Uterus (tissue), 2 donors: ENCODE results near the gene SPATA16.

Experiments used
- POLR2A ChIP-seq, 2 donors: fragments of 450-650 bp; IDR thresholded peaks; one replicate each; pipeline ENCODE4 v1.6.1; 2016; ENCODE audit warnings: antibody characterized with exemption in 2 of 2, mild to moderate bottlenecking in 1 of 2, moderate library complexity in 1 of 2
- TF ChIP-seq, protein P1 (sequence below), 4 experiments: fragments of 200-600 bp in 2 of 4; fragments of 450-650 bp in 2 of 4; sonication (generic) in 2 of 4; IDR thresholded peaks; one replicate each; pipeline ENCODE4 v1.5.1; 2016 to 2019; ENCODE audit warnings: antibody characterized with exemption in 4 of 4, mild to moderate bottlenecking in 2 of 4, moderate library complexity in 1 of 4

DNA sequence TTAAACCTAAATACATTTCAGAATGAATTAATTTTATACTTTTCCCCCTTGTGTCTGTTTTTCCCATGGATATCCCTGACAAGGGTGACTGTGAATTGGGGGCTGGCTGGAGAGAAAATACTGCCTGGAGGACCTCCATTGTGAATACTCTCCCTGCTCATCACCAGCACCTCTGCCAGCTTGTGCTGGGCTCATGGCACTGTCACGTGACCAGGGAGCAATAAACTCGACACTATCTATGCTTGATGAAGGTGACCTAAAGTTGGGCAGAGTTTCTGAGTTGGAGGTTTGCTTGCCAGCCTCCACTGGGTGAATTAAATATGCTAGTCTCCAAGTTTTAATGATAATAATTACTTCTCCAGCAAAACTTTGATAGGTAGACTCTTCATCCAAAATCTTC is 189.5 kb downstream of the SPATA16 start:
- TF ChIP-seq, protein P1, sequence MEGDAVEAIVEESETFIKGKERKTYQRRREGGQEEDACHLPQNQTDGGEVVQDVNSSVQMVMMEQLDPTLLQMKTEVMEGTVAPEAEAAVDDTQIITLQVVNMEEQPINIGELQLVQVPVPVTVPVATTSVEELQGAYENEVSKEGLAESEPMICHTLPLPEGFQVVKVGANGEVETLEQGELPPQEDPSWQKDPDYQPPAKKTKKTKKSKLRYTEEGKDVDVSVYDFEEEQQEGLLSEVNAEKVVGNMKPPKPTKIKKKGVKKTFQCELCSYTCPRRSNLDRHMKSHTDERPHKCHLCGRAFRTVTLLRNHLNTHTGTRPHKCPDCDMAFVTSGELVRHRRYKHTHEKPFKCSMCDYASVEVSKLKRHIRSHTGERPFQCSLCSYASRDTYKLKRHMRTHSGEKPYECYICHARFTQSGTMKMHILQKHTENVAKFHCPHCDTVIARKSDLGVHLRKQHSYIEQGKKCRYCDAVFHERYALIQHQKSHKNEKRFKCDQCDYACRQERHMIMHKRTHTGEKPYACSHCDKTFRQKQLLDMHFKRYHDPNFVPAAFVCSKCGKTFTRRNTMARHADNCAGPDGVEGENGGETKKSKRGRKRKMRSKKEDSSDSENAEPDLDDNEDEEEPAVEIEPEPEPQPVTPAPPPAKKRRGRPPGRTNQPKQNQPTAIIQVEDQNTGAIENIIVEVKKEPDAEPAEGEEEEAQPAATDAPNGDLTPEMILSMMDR (IDR thresholded peaks at IDR 0.05) = no peak
- no peak for TF ChIP-seq POLR2A (IDR thresholded peaks at IDR 0.05)
